Activated CD4-positive, alpha-beta T cell treated with anti-CD3 and anti-CD28 coated beads, Interleukin-2, amount 50 U/mL, for 16 hours (primary cell): Measurements from ENCODE around the gene ITPRID1.
"Not testable (repeated sequence)": the region's sequence is repeated elsewhere in the genome, so short reads cannot be mapped to it uniquely, and the experiment has no call there.

Source experiments
- DNase-seq: peaks from one replicate; pipeline ENCODE4 v3.0.0-alpha.2; 2020

Gene ITPRID1

DNA sequence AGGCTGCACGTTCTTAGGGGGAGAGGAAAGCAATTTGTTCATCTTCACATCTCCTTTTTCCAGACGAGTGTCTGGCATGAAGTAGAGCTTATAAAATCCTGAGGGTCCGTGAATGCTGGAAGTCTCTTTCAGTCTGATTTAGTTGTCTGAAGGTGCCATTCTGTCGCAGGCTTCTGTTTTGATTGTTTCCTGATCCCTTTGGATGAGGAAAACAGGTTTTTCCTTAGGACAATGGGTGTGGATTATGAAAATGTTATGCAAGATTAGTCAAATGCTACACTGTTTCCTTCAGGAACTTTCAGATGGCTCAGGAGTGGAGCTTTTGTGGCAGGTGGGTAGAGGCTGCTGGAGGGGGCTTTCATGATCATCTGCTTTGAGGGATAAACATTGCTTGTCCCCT, at the start of gene ITPRID1:
Gene ITPRID1 (plus strand): TSS at position 301 of the 400 bp plus-strand sequence. CDS start 38,935 bp downstream, outside the sequence.
- no peak for DNase-seq

DNA sequence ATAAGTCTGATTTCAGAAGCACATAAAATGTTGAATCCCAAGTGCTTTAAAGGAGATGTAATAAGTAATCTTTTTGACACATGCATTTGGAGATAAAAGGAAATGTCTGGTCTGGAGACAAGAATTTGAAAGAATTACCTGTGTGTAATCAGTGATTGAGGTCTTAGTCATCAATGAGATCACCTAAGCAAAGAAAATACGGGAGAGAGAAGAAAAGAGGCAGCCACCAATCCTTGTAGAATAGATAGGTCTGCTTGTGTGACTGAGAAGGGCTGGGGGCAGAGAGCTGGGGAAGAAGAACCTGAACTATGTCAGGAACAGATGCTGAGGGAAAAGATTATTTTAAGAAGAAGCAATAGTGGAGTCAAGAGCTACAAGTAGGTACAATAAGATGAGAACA, 49.3 kb upstream of the ITPRID1 start:
- no peak for DNase-seq

DNA sequence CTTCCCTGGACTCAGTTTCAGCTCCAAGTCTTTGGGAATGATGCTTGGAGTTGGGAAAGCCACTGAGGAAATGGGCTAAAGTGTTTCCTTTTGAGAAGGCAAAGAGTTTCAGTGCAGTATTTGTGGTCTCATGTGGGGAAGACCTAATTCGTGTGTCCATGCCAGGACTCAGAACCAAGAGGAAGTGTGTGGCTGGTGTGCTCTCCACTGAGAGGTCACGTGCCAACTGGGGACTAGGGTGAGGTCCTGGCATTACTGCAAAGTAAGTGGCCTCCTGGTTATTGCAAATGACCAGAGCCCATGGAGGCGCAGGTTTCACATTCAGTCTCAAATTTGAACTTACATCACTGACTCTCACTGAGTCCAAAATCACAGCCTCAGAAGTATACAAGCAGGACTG, 48.6 kb upstream of the ITPRID1 start:
- no peak for DNase-seq

DNA sequence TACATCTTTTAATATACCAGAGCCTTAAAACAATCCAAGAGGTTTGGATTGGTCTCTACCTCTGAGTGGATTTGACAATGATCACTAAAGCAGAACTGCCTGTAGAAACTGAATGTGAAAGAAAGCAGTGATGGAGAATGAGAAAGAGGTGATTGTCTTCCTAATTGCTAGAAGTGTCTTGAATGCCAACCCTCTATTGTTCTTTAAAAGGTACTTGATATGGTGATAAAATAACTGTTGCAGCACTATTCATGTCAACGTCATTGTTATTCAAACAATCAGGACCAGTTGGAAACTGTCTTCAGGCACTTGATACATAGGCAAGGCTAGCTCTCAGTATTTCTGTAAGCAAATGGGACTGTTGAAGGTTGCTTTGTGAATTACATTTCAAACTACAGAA, 47.9 kb upstream of the ITPRID1 start:
- no peak for DNase-seq

DNA sequence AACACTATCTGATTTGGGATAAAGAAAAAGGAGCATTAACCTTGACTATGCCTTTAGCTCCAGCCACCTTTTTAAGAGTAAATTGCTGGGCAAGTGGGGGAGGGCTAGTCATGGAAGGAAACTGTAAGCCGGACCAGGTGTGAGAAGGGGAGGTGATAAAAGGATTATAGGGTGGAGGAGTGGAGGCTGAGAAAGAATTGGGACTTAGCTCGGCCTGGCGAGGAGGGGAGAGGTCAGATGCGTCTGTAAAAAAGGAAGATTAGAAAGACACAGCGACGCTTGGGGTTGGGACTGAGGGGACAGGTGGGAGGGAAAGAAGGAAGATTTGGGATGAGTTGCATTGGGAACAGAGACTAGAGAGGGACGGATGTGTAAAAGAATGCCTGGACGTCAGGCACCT, 43.0 kb upstream of the ITPRID1 start:
- DNase-seq: not testable (repeated sequence)

DNA sequence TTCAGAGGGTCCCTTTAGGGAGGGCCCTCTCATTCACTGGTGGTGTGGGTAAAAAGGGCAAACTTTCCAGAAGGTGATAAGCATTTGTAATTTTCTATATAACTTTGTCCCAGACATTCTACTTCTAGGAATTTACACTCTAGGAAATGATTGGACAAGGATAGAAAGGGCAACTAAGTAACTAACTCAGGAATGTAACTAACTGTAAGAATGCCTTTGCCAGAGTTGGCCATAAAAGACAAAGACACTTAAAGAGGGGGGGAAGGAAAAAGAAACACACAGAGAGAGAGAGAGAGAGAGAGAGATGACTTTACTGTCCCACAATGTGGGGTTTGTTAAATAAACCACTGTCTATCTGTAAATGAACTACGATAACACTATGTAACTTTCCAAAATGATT, 38.5 kb upstream of the ITPRID1 start:
- no peak for DNase-seq

DNA sequence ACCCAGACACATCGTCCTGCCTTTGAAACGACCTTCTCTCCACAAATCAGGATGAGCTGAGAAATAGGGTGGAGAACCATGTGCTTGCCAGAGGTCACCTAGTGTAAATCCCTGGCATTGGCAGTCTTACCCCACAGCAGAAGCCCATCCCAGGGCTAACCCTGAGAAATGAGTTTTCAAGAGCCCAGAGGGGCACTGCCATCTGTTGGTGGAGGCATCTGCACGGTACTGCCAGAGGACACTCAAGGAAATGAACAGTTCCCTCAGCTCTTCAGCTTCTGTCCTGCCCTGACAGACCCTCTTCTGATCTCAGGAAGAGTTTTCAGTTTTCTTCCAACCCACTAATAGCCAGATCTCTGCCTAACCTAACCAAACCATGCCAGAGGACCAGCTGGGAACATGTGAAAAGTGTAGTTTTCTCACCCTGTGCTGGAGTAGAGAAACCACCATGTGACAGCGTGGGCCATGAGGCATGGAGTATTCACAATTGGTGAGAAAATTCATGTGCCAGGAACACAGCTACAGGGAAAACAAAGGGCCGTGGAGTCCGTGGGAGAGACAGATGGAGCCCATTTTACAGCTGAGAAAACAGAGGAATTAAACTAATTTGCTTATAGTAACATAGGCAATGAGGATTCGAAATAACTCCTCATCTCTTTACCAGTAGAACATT, 37.7 kb upstream of the ITPRID1 start:
- no peak for DNase-seq

DNA sequence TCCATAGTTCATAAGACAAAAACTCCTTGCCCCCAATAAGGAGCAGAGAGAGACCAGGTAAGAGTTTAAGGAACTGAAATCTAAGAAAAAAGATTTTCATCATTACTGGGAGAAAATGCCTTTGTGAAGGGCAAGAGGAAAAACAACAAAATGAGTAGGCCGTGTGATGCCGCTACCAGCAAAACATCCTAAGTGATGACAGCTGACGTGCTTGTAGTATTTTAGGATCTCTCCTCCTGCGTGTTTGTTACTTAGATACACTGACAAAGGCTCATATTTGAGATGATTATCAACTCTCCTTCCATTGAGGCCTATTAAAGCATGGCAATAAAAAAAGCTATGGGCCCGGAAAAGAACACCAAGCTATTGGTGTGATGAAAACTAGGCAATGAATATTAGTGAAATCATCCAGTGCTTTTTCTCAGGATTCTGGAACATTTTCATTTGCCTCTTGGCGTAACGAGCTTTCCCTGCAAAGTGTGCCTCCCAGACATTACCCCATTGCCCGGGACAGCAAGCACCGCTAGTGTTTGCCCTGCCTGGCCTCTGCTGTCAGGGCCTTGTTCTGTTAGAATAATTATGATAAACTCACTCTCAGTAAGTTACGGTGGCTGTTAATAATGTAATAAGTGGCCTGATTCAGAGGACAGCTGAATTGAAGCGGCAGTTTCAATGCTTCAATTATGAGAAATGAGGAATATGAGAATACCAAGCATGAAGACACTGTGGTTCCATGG, 36.8 kb upstream of the ITPRID1 start:
- DNase-seq: no peak

DNA sequence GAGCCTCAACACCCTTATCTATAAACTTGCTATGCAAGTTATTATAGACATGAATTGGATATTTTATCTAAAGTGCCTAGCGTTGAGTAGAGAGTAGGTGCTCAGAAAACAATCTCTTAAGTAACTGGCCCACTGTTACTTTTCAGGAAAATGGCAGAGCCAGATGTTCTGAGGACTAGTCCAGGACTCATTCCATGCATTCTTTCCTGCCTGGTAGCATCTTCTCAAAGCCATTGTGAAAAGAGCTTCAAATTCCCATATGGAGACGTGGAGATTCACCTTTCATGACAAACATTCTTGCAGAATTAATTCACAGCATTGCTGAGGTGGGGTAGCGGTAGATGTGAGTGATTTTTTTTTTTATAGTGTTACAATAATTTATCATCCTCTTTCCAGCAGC, 35.9 kb upstream of the ITPRID1 start:
- no peak for DNase-seq

DNA sequence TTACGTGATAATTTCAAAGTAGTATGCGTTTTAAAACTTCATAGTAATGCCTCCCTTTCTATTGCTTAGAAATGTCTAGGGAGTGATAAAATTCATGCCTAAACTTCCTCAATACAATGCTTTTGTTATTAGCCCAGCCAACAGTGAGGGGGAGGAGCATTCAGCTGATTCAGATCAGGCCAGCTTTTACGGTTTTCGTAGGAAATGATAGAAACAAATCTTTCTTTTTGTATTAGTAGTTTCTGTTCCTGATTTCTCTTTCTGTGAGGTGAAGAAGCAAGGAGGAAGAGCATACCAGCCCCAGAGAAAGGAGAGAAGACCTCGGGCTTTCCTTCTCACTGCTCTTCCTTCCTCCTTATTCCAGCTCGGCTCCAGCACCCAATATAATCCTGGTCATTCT, 35.2 kb upstream of the ITPRID1 start:
- no peak for DNase-seq

DNA sequence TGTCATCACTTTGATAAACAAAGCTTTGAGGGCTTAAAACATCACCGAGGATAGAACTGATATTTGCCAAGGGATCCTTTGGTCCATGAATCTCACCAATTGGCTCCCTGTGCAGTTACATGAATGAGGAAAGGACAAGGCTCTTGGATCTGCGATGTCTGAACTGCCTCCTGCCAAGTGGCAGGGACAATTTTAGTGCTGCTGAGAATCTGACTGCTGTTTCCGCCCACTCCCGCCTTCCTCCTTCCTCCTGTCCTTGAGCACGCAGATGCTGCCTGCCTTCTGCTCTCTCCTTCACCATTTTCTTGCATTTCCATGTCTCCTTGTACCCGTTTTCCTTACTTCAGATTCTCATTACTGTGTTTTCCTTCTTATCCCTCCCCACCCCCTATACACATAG, 26.8 kb upstream of the ITPRID1 start:
- no peak for DNase-seq

DNA sequence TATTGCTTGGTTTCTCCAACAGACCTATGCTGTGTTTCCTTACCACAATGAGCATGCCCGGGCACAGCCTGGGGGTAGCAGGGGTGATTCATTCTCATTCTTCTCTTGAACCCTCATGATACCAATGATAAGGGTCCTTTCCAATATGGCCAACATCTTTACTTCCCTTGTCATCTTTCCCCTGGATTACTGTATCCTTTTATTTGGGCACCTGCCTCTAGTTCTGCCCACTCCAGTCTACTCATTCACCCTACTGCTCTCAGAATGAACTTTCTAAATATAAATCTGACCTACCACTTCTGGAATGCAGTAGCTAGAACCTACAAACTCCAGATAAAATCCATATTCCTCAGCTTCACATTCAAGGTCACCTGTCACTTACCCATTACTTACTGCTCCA, 26.4 kb upstream of the ITPRID1 start:
- DNase-seq: no peak

DNA sequence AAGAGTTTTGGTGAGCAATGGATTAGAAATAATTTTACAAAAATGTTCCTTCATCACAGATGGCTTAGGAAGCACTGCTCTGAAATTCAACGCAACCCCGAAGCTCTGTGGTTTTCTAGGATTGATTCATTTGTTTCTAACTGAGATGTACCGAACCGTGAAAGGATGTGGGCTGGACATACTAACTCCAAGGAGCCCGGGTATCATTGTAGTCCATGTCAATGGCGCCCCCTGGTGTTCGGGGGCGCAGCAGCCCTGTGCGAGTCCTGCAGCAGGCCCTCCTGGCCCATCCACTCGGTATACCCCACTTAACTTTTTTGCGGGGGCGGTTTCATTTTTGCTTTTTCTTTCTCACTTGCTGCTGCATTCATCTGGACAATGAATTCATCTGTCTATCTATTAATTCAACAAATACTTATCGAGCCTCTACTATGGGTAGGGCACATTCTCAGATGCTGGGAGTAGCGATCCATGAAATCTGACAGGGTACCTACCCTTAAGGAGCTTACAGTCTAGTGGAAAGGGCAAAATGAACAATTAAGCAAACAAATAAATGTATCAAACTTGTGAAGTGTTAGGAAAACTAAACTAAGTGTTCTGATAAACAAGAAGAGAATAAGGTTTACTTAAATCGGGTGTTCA, 25.2 kb upstream of the ITPRID1 start:
- peak; percentile 66 for DNase-seq

DNA sequence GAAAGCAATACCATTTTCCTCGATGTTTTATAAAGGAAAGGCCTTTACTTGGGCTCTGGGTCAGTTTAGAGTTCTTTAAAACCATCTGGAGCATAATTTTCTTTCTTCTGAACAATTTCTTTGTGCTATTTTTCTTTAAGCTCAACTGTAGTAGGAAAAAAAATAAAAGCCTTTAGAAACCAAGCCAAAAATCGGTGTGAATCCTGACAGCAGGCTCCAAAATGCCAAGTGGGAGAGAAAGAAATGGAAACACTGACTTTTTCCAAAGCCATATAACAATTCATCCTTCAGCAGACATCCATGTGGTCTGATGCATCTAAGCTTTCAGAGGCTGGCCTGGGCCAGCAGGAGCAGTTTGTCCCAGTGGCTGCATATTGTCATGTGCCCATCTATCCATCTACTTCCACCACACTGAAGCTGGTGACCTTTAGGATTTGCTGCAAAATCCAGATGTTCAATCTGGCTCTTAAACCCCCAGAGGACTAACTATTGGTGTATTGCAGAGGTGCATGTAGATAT, 23.0 kb upstream of the ITPRID1 start:
- DNase-seq: no peak

DNA sequence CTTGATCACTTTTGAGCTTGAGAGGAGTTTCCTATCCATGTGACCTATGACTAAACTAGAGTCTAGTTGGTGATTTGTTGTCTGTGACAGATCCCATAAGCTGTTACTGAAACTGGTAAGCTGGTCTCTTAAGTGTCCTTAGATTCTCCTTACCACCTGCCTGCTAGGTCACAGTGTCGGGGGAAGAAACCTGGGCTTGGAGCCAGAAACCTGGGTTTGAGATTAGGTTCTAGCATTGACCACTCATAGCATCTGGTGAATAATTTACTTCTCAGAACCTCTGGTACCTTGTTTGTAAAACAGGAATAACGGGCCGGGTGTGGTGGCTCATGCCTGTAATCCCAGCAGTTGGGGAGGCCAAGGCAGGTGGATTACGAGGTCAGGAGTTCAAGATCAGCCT, 21.8 kb upstream of the ITPRID1 start:
- DNase-seq: no peak

DNA sequence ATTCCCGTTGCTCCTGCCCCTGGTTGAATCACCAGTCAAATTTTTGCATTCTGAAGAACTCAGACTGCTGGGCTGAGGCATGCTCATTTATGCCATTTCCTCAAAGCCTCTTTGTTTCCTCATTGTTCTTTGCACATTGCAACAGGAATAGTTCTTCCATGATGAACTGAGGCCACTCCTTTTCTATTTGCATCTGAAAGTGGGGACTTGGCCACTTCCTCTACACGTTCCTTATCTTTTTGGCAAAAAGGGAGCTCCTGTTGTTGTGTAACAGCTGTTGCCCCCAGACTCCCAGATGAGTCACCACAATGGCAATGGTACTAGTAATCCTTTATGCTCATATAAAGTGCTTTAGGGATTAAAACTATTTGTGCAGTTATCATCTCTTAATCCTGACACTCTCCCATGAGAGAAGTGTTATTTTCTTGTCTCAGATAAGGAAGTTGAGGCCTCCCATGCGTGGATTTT, 20.1 kb upstream of the ITPRID1 start:
- DNase-seq: no peak

DNA sequence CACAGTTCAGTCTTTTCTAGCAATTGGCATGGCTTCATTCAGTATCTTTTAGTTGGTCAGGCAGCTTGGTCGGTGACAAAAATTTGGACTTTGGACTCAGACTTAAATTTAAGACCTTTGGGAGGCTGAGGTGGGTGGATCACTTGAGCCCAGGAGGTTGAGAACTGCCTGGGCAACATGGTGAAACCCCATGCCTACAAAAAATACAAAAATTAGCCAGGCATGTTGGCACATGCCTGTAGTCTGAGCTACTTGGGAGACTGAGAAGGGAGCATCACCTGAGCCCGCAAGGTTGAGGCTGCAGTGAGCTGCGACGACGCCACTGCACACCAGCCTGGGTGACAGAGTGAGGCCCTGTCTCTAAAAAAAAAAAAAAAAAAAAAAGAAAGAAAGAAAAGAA, 19.5 kb upstream of the ITPRID1 start:
- DNase-seq: no peak

DNA sequence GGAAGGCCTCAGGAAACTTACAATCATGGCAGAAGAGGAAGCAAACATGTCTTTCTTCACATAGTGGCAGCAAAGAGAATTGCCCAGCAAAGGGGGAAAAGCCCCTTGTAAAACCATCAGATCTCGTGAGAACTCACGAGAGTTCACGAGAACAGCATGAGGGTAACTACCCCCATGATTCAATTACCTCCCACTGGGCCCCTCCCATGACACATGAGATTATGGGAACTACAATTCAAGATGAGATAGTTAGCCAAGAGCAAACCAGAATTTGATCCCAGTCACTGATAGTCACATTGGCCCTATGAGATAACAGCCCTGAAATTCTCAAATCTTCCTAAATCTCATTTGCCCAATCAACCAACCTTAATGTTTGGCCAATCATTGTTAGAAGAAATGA, 18.2 kb upstream of the ITPRID1 start:
- no peak for DNase-seq

DNA sequence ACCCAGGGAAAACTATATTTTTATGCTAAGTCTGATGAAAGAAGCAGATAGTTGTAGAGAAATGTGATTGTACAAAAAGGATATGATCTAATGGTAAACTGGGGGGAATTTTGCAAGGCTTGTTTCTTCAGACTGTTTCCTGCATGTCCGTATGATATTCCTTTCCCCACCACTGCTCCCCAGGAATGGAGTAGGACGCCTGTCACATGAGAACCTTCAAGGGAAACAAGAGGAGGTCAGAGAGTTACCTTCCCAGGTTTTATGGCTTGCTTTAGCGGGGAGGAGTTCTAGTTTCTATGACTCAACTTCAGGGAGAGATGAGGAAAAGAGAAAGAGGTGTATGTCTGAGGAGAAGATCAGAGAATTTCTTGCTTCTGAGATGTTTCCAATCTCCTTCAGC, 16.4 kb upstream of the ITPRID1 start:
- DNase-seq: no peak

DNA sequence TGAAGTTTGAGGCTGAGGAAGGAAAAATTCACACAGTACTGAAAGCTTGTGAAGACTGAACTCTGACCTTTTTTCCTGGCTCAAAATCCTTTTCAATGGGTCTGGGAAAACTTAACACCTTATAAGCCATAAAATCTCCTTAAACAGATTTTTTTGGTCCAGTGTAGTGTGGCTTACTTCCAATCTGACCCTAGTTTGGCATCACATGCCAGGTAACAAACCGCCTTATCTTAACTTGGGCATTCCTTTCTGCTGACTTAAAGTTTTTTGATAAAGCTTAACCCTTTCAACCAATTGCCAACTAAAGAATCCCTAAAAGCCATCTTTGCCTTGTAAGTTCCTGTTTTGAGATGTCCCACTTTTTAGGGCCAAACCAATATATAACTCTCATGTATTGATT, 13.2 kb upstream of the ITPRID1 start:
- no peak for DNase-seq

DNA sequence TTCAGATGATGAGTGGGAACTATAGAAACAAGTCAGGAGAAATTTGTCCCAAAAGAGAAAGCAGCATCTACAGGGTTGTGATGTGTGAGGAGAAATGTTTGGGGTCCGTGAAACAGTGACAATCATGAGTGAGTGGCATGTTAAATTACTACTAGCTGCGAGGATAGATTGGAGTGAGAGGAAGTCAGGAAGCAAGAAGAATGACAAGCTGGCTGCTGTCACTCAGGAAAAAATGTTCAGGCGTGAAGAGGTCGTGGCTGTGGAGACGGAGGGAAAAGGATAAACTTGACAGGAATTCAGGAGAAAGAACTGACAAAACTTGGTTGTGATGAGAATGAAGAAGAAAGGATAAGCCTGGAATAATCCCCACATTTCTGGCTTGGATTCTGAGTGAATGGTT, 5.1 kb upstream of the ITPRID1 start:
- DNase-seq: no peak

DNA sequence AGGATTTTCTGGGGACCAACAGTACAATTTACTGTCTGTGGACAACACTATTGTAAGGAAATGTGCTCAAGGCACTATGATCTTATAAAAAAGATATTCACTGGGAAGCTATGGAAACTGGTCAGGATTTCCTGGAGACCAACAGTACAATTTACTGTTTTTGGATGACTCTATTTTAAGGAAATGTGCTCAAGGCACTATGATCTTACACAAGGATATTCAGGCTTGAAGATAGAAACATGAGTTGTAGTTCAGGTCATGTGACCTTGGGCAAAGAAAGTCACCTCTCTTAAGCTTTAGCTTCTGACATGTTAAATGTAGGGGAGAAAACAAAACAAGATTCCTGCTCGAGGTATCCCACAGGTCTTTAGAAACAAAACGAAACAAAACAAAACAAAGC, 1.7 kb upstream of the ITPRID1 start:
- DNase-seq: no peak

DNA sequence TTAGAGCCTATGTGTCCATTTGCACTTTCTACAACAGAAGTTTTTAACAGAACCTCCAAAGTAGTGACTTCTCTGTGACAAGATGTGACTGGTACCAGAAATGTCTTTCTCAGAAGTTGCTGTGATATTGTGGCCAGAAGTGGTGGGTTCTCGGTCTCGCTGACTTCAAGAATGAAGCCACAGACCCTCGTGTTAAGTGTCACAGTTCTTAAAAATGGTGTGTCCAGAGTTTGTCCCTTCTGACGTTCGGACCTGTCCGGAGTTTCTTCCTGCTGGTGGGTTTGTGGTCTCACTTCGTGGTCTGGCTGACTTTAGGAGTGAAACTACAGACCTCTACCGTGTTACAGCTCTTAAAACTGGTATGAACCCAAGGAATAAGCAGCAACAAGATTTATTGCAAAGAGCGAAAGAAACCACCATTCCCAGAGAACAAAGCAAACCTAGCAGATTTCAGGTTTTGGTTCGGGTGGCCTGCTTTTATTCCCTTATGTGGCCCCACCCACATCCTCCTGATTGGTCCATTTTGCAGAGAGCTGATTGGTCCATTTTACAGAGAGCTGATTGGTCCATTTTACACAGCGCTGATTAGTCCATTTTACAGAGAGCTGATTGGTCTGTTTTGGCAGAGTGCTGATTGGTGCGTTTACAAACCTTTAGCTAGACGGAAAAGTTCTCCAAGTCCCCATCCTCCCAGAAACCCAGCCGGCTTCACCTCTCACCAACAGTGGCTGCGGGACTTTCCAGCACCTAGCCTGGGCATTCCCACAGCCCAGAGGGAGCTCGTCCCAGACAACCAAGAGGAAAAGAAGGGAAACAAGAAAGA, 3.0 kb downstream of the ITPRID1 start:
- DNase-seq: no peak
